Measurements from ENCODE around the gene MFAP2.

DNA sequence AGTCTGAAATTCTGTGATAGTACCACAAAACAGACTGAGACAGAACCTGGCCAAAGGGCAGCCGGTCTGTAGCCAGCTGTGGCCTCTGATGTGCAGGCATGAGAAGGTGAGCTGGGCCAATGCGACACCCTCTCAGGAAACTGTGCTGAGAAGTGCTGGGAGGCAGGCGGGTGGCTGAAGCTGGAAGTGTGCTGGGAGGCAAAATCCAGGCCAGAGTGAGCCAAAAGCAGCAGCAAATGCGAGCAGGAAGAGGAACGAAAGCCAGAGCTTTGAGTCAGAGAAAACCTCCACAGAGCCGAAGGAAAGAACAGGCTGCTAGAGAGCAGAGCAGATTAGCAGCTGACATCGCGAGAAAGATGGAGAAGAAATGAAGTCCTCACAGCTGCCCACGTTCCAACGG lies 41.5 kb upstream of the MFAP2 start:
- TF ChIP-seq, protein P1, sequence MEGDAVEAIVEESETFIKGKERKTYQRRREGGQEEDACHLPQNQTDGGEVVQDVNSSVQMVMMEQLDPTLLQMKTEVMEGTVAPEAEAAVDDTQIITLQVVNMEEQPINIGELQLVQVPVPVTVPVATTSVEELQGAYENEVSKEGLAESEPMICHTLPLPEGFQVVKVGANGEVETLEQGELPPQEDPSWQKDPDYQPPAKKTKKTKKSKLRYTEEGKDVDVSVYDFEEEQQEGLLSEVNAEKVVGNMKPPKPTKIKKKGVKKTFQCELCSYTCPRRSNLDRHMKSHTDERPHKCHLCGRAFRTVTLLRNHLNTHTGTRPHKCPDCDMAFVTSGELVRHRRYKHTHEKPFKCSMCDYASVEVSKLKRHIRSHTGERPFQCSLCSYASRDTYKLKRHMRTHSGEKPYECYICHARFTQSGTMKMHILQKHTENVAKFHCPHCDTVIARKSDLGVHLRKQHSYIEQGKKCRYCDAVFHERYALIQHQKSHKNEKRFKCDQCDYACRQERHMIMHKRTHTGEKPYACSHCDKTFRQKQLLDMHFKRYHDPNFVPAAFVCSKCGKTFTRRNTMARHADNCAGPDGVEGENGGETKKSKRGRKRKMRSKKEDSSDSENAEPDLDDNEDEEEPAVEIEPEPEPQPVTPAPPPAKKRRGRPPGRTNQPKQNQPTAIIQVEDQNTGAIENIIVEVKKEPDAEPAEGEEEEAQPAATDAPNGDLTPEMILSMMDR (IDR thresholded peaks at IDR 0.05; ENCODE audit: low read depth, low read length): no peak
- TF ChIP-seq POLR2A (IDR thresholded peaks at IDR 0.05; ENCODE audit: extremely low read depth, insufficient read length): no peak

Measured in NB4 (cell line).